ENCODE measurements around the gene GDAP1L1.

The GDAP1L1 gene

GRCh38 chr20:44271915-44272663 is 25.0 kb downstream of the GDAP1L1 start:
- Histone ChIP-seq H3K4me3 (ENCODE audit: low read depth, low read length) (no peak overlapping the region), H3K9ac (no peak overlapping the region), H3K27me3 (ENCODE audit: control insufficient read depth, insufficient read depth, low read length) (no peaks in the 10 kb centered on the region), H3K4me1 (peaks cover under 1% of the 10 kb centered on the region), H2AFZ (no peak overlapping the region), H3K4me2 (ENCODE audit: low read length) (no peak overlapping the region), H3K9me3 (ENCODE audit: control insufficient read depth, low read length) (no peaks in the 10 kb centered on the region), H3K27ac (no peak overlapping the region), H3K79me2 (no peaks in the 10 kb centered on the region), H3K36me3 (ENCODE audit: control insufficient read depth, insufficient read depth, low read length) (no peaks in the 10 kb centered on the region)
- no peak for TF ChIP-seq CTCF (IDR thresholded peaks at IDR 0.05)

GRCh38 chr20:44273231-44274215 is 26.4 kb downstream of the GDAP1L1 start:
- Histone ChIP-seq H3K4me1 (peaks cover 12% of the 10 kb centered on the region), H3K27me3 (ENCODE audit: control insufficient read depth, insufficient read depth, low read length) (no peaks in the 10 kb centered on the region), H2AFZ (no peak overlapping the region), H3K79me2 (no peaks in the 10 kb centered on the region), H3K9ac (no peak overlapping the region), H3K4me2 (ENCODE audit: low read length) (no peak overlapping the region), H3K27ac (no peak overlapping the region), H3K36me3 (ENCODE audit: control insufficient read depth, insufficient read depth, low read length) (no peaks in the 10 kb centered on the region), H3K4me3 (ENCODE audit: low read depth, low read length) (no peak overlapping the region), H3K9me3 (ENCODE audit: control insufficient read depth, low read length) (no peaks in the 10 kb centered on the region)
- no peak for TF ChIP-seq CTCF (IDR thresholded peaks at IDR 0.05)

- H3K36me3 ChIP-seq (ENCODE audit: control insufficient read depth, insufficient read depth, low read length) = no peaks in the 10 kb centered on the region
- H3K27ac ChIP-seq = no peak overlapping the region
- no peak for TF ChIP-seq CTCF (IDR thresholded peaks at IDR 0.05)
- no peak overlapping the region for H3K9ac ChIP-seq
- H2AFZ ChIP-seq = no peak overlapping the region
- H3K27me3 ChIP-seq (ENCODE audit: control insufficient read depth, insufficient read depth, low read length) = no peaks in the 10 kb centered on the region
- no peak overlapping the region for H3K4me2 ChIP-seq (ENCODE audit: low read length)
- no peaks in the 10 kb centered on the region for H3K9me3 ChIP-seq (ENCODE audit: control insufficient read depth, low read length)
- no peak overlapping the region for H3K4me3 ChIP-seq (ENCODE audit: low read depth, low read length)
- H3K4me1 ChIP-seq = peaks cover 12% of the 10 kb centered on the region
- H3K79me2 ChIP-seq = no peaks in the 10 kb centered on the region
Observed at GRCh38 chr20:44274303-44275017, 27.4 kb downstream of the GDAP1L1 start.

DNA sequence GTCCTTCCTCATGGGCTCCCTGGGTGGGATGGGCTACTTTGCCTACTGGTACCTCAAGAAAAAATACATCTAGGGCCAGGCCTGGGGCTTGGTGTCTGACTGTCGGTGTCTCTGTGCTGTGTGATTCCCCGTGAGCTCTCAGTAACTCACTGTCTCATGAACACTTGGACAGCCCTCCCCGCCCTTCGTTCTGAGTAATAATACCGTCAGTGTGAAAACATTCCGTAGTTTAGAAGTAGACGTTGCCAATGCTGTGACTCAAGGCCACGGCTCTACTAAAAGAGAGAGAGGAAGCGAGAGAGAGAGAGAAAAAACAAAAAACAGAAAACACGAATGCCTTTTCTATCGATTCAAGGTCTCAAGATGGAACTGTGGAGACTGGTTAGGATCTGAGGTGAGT is 32.1 kb downstream of the GDAP1L1 start:
- Histone ChIP-seq H3K27ac (no peak overlapping the region), H3K27me3 (ENCODE audit: control insufficient read depth, insufficient read depth, low read length) (no peaks in the 10 kb centered on the region), H3K4me3 (ENCODE audit: low read depth, low read length) (no peak overlapping the region), H3K9me3 (ENCODE audit: control insufficient read depth, low read length) (no peaks in the 10 kb centered on the region), H3K9ac (no peak overlapping the region), H3K4me2 (ENCODE audit: low read length) (no peak overlapping the region), H3K36me3 (ENCODE audit: control insufficient read depth, insufficient read depth, low read length) (no peaks in the 10 kb centered on the region), H3K79me2 (no peaks in the 10 kb centered on the region), H2AFZ (no peak overlapping the region), H3K4me1 (peaks cover 25% of the 10 kb centered on the region)
- TF ChIP-seq CTCF (IDR thresholded peaks at IDR 0.05) = no peak
